ENCODE measurements around the gene IFI44L. TPM values are rescaled to one million over a fixed set of nuclear protein-coding genes. Genes with fewer than 3 reads are reported as not detected.

The IFI44L gene
- total RNA-seq, 1 donor: 1.3 TPM

DNA sequence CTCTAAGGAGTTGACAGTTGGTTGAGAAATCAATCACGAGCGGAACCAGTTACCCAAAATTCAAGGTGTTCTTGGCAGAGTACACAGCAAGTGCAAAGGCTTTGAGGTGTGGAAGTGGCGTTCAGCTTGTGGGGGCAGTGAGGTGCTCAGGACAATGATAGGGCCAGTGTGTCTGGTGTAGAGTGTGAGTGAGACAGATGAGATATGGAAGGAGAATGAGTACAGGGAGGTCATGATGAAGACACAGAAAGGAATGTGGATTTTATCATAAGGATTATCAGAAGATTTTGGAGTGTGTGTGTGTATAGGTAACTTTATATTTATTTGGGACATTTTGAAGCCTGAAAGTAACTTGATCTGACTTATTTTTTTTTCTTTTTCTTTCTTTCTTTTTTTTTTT is 70.3 kb downstream of the IFI44L start:
- TF ChIP-seq, protein P1, sequence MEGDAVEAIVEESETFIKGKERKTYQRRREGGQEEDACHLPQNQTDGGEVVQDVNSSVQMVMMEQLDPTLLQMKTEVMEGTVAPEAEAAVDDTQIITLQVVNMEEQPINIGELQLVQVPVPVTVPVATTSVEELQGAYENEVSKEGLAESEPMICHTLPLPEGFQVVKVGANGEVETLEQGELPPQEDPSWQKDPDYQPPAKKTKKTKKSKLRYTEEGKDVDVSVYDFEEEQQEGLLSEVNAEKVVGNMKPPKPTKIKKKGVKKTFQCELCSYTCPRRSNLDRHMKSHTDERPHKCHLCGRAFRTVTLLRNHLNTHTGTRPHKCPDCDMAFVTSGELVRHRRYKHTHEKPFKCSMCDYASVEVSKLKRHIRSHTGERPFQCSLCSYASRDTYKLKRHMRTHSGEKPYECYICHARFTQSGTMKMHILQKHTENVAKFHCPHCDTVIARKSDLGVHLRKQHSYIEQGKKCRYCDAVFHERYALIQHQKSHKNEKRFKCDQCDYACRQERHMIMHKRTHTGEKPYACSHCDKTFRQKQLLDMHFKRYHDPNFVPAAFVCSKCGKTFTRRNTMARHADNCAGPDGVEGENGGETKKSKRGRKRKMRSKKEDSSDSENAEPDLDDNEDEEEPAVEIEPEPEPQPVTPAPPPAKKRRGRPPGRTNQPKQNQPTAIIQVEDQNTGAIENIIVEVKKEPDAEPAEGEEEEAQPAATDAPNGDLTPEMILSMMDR (IDR thresholded peaks at IDR 0.05; ENCODE audit: insufficient read depth, low read depth, low read length): no peak
- DNase-seq (ENCODE audit: low read depth): no peak
- H3K4me3 ChIP-seq (ENCODE audit: low read depth, low read length): no peak overlapping the region

DNA sequence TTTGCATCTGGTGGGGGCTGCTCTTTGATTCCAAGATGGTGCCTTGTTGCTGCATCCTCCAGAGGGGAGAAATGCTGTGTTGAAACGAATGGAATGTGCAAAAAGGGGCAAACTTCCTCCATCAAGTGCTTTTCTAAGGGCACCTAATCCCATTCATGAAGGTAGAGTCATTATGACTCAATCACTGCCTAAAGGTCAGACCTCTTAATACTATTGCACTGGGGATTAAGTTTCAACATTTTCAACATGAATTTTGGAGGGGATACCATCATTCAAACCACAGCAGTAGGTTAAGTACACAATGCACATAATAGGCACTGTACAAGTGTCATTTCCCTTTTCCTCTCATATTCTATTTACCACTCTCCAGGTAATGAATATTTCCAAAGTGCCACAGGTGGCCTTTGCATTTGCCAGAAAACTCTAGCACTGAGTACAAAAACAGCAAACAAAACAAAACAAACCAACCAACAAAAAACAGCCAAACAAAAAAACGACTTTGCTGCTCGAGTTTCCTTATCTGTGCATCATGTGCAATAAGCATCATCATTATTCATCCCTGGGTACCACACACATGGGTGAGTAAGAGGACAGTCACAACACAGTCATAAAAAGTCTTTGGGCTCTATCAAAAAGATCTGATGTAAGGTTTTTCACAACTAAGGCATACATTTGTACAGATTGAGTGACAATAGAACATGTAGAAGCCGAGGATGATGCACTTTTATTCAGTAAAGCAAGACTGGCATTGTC is 71.9 kb downstream of the IFI44L start:
- TF ChIP-seq, protein P1 (IDR thresholded peaks at IDR 0.05; ENCODE audit: insufficient read depth, low read depth, low read length): no peak
- no peak overlapping the region for H3K4me3 ChIP-seq (ENCODE audit: low read depth, low read length)
- peak; percentile 21 for DNase-seq (ENCODE audit: low read depth)

Other genes with a start within 250 kb of the IFI44L start
- 7.7 and 11.7 TPM in 2 replicates for gene PTGFR, start 129.5 kb upstream of the IFI44L start, total RNA-seq
- gene IFI44, start 29.4 kb downstream of the IFI44L start, total RNA-seq: 4.7 and 5.2 TPM in 2 replicates

Measured in fibroblast of villous mesenchyme (primary cell).